NCI-H2081 treated with DMSO at 0.1 percent for 48 hours (cell line): Measurements from ENCODE around the gene SMCO4.

Source experiments
- DNase-seq: peaks from one replicate; lab custom pipeline; 2025; lab: John Stamatoyannopoulos, UW

SMCO4 gene

GRCh38 chr11:93528757-93529645, 14.2 kb downstream of the SMCO4 start:
- no peak for DNase-seq

GRCh38 chr11:93528252-93528651, 14.9 kb downstream of the SMCO4 start:
- no peak for DNase-seq

- no peak for DNase-seq
These were observed 16.3 kb downstream of the SMCO4 start for GRCh38 chr11:93526641-93527583.

- no peak for DNase-seq
These were observed 16.9 kb downstream of the SMCO4 start for GRCh38 chr11:93526346-93526633.

GRCh38 chr11:93525601-93526345, 17.4 kb downstream of the SMCO4 start:
- DNase-seq = no peak

GRCh38 chr11:93524858-93525257, 18.3 kb downstream of the SMCO4 start:
- DNase-seq = no peak

DNA sequence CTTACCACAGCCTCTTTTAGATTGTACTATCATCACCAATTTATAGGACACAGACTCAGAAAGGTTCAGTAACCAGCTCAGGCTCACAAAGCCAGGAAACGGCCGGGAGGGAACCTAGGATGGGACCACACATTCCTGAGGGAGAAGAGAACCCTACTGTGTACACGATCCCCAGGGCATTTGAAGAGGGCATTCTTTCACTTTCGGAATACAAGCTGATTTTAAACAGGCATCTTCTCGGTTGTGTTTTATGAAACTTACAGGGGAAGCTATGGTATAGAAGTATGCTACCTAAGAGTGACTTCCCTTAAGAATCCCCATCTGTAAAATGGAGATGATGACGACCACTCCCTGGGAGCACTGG, 19.0 kb downstream of the SMCO4 start:
- DNase-seq = no peak

DNA sequence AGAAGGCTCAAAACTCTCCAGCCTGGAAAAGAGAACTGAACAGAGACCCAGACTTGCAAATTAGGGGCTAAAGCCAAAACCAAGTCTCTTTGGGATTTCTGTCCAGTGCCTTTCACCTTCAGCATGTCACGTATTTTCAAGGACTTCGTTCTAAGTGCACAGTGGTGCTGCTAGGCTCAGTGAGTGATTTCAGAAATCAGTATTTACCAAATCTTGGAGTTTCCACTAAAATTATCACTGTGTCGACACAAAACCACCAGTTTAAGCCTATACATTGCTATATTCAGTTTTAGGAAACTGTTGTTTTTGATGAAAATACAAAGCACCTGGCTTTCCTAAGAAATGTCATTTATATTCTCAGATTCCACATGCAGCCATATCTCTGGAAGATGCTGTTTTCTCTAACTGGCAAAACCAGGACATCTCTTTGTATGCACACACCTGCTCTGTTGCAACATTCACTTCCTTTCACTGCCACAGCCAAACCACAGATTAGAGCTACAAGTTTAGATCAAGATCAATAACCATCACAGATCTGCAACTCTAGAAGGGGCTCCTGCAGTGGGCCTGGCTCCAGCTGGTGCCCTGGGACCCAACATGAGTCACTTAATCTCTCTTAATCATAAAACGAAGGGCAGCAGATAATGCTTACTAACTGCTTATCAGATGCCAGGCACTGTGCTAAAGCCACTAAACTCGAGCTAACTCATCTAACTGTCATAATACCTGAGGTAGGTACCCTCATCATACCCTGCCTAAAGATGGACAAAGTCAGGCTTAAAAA, 22.3 kb downstream of the SMCO4 start:
- DNase-seq = no peak

DNA sequence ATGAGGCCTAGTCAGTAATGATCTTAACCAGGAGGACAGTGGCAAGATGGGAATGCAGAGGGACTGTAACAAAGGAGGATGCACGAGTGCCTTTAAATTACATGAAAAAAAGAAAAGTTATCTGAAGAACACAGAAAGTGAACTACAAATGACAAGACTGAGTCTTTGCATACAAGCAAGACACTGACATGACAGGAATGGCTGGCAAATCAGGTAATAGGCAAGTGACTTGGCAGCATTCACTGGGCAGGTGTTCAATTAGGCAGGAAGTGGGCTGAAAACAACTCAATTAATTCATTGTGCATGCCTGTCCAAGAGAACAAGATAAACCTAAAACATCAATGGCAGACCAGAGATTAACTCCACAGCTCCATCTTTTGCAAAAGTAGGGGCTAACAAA, 24.0 kb downstream of the SMCO4 start:
- peak; percentile 79 for DNase-seq

GRCh38 chr11:93518081-93518480, 25.1 kb downstream of the SMCO4 start:
- DNase-seq = no peak

DNA sequence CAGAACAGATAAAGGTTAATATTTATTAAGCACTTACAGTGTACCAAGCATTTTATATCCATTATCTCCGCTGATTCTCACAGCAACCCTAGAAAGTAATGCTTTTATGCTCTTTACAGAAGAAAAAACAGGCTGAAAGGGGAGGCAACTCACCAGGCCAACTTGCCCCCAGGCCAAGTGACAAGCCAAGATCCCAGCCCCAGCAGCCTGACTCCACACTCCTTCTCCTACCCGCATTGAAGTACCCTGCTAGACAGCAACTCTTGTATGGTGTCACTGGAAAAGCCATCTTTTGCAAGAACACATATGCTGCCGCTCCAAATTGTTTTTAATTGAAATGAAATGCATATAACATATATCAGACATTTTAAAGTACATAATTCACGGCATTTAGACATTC, 25.6 kb downstream of the SMCO4 start:
- DNase-seq = no peak

GRCh38 chr11:93517041-93517440, 26.1 kb downstream of the SMCO4 start:
- no peak for DNase-seq

DNA sequence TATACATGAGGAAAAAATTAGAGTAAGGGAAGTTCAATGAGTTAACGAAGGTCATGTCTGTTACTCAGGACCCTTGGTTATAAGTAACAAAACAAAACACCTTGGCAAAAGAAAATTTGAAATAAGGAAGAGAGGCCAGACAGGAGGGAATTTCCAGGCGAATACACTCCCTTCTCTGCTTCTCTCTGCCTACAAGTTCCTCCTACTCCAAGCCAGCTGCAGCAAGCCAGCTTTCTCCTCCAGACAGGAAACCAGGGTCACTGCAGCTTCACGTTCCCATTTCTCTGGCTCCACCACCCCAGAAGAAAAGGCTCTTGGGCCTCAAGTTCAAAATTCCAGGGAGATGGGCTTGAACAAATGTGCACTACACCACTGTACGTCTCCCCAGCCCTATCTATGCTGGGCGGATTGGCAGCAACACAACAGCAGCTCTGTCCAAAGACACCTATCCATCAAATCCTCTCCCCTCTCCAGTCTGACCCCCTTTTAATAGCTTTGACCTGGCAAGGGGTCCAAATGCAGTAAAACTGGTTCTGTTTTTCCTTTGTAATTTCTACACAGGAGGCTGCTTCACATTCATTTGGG, 27.7 kb downstream of the SMCO4 start:
- DNase-seq = no peak

- DNase-seq = no peak
These were observed 28.5 kb downstream of the SMCO4 start for GRCh38 chr11:93514712-93515111.

DNA sequence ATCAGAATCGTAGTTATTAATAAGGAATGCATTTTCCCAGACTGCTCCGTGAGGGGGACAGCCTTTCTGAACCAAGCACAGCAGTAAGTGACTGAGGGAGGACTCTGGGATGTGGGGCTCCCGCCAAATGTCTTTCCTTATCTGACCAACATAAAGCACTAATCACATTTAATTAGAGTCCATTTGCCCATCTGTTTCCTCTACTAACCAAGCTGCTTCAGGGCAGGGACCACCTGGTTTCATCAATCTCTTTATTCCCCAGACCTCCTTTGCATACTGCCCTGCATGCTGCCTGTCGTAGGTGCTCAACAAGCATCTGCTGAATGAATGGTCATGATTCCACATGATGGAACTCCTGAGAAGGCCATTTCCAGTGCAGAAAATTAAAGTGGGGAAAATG, 29.4 kb downstream of the SMCO4 start:
- no peak for DNase-seq

- DNase-seq = no peak
These were observed 30.1 kb downstream of the SMCO4 start for GRCh38 chr11:93512949-93513667.

- no peak for DNase-seq
These were observed 31.1 kb downstream of the SMCO4 start for GRCh38 chr11:93512073-93512475.

DNA sequence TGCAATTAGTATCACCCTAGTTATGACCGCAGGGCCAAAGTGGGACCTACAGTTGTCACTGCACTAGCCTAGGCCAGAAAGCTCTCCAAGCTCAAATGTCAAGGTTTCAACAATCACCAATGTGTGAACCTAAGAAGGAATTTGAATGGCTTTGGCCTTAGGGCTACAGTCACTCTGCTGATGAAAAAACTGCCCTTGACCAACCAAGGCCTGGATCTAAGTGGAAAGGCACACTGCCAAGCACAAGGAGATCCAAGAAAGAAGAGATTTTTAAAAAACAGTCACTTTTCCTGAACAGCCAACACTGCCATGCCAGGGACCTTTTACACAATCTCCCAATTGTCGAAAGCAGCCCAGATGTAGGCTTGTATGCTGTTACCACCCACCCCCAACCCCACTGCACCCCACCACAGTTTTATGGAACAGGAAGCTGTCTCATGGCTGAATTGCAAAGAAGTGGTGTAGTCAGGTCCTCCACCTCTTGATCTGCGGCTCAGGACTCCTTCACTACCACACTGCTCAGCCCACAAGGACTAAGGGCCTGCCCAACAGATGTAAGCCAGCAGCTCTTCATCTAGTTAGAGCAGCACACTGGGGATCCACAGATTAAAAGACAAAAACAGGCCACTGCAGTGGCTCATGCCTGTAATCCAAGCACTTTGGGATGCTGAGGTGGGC, 32.9 kb downstream of the SMCO4 start:
- DNase-seq = no peak

- no peak for DNase-seq
These were observed 35.7 kb downstream of the SMCO4 start for GRCh38 chr11:93507517-93507916.

DNA sequence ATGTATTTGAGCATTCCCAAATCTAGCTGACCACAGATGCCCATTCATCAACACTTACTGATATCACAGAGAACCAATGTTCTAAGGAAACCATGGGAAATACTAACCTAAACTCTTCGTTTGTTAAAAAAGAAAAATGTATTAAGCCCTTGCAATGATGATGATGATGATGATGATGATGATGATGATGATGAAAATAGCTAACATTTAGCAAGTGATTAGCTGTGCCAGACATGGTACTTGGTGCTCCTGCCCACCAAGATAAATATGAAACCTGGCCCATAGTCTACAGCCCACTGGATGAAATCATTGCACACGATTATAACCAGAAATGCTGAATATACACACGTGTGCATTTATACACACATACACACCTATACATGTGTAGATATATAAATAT, 37.5 kb downstream of the SMCO4 start:
- no peak for DNase-seq
